AG10803 (cell line): ENCODE results near the gene BPIFB3.

Experiments used
- DNase-seq: peaks from one replicate; pipeline ENCODE4 v3.0.0; 2010; ENCODE audit warnings: low read depth
- H3K4me3 ChIP-seq: 2 replicates; pipeline ENCODE4 v1.5.1; 2011; ENCODE audit warnings: mild to moderate bottlenecking, low read length, control low read depth
- TF ChIP-seq, protein P1 (sequence below): conservative IDR thresholded peaks from 2 replicates; pipeline ENCODE4 v1.5.1; 2011; ENCODE audit warnings: mild to moderate bottlenecking, low read length, control low read depth, inconsistent platforms

Gene BPIFB3

GRCh38 chr20:33028875-33029274 lies 24.8 kb upstream of the BPIFB3 start:
- DNase-seq: no peak
- TF ChIP-seq, protein P1, sequence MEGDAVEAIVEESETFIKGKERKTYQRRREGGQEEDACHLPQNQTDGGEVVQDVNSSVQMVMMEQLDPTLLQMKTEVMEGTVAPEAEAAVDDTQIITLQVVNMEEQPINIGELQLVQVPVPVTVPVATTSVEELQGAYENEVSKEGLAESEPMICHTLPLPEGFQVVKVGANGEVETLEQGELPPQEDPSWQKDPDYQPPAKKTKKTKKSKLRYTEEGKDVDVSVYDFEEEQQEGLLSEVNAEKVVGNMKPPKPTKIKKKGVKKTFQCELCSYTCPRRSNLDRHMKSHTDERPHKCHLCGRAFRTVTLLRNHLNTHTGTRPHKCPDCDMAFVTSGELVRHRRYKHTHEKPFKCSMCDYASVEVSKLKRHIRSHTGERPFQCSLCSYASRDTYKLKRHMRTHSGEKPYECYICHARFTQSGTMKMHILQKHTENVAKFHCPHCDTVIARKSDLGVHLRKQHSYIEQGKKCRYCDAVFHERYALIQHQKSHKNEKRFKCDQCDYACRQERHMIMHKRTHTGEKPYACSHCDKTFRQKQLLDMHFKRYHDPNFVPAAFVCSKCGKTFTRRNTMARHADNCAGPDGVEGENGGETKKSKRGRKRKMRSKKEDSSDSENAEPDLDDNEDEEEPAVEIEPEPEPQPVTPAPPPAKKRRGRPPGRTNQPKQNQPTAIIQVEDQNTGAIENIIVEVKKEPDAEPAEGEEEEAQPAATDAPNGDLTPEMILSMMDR: no peak
- no peak overlapping the region for H3K4me3 ChIP-seq

DNA sequence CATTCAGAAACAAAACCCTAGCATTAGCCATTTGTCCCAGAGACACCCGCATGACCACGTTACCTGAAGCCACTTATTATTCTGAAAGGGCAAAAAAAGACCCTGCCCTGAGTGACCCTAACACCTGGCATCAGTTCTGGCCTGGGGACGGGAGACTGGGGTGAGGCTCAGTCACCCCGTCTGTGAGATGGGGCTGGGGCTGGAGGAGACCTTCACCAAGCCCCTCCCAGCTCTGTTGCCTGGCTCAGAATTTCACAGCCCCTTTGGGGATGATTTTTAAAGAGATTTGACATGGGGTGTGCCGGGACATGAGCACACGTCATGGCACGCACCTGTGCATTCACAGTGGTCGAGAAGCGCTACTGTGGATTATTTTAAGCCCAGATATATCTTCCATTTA lies 23.6 kb upstream of the BPIFB3 start:
- no peak for DNase-seq
- no peak overlapping the region for H3K4me3 ChIP-seq
- TF ChIP-seq, protein P1: no peak

DNA sequence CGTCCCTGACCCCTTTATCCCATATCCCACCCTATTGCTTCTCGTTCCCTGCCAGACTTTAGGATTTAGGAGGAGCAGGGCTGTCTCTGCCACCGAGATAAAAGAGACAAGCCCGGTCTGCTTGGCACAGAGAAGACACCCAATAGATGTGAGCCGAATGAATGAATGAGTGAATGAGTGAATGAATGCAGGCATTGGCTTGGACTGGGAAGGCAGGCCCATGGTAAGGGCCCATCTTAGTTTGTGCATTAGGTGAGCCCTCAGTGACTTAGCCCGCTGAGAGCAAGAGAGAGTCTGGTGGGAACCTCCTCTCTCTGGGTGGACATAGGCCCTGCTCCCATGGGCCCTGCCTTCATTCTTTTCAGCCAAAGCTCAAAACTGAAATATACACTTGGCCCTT lies 23.1 kb upstream of the BPIFB3 start:
- H3K4me3 ChIP-seq: no peak overlapping the region
- TF ChIP-seq, protein P1: no peak
- no peak for DNase-seq

DNA sequence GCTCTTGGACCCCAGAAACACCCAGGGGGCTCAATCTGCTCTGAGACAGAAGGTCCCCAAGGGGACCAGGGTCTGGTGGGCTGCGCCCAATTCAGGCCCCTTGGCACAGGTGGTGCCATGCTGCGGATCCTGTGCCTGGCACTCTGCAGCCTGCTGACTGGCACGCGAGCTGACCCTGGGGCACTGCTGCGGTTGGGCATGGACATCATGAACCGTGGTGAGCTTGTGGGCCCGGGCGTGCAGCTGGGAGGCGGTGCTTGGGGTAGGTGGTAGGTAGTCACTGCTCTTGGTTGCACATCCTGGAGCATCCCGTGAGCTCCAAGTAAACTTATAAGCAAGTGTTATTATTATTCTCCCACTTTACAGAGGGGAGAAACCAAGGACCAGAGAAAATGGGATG lies 22.2 kb upstream of the BPIFB3 start, which contains the start of gene BPIFB6:
Gene BPIFB6 (plus strand): TSS at position 118 of the 400 bp plus-strand sequence. CDS start 0 bp downstream, at position 118.
- no peak for DNase-seq
- no peak within 1 kb of the TSS for H3K4me3 ChIP-seq
- TF ChIP-seq, protein P1: no peak

- TF ChIP-seq, protein P1: no peak
- no peak overlapping the region for H3K4me3 ChIP-seq
- no peak for DNase-seq
Observed at GRCh38 chr20:33032555-33032954, 21.1 kb upstream of the BPIFB3 start.

GRCh38 chr20:33033381-33033780 lies 20.3 kb upstream of the BPIFB3 start:
- TF ChIP-seq, protein P1: no peak
- no peak for DNase-seq
- H3K4me3 ChIP-seq: no peak overlapping the region

GRCh38 chr20:33034115-33034514 lies 19.6 kb upstream of the BPIFB3 start:
- DNase-seq: no peak
- H3K4me3 ChIP-seq: no peak overlapping the region
- TF ChIP-seq, protein P1: no peak
